Uterus (tissue), 4 donors: ENCODE results near the gene MS4A18. TPM values are rescaled to one million over a fixed set of nuclear protein-coding genes. Genes with fewer than 3 reads are reported as not detected.

Experiments
- DNase-seq, 2 donors: peaks; one replicate each; pipeline ENCODE4 v3.0.0-alpha.2; 2019 to 2020
- H3K27ac ChIP-seq, 2 donors: fragments of 200-600 bp; sonication (generic); 1 replicate in 1 of 2; 2 replicates in 1 of 2; pipeline ENCODE4 v1.5.1; 2016 to 2018
- H3K27me3 ChIP-seq, 2 donors: fragments of 200-600 bp; sonication (generic); one replicate each; pipeline ENCODE4 v1.5.1; 2018 to 2019; ENCODE audit warnings: control low read depth in 1 of 2
- H3K36me3 ChIP-seq, 2 donors: fragments of 200-600 bp; sonication (generic); one replicate each; pipeline ENCODE4 v1.5.1; 2019; ENCODE audit warnings: control low read depth in 1 of 2
- H3K4me1 ChIP-seq, 2 donors: fragments of 200-600 bp; sonication (generic); one replicate each; pipeline ENCODE4 v1.5.1; 2018 to 2019; ENCODE audit warnings: control low read depth in 1 of 2
- H3K4me3 ChIP-seq, 2 donors: fragments of 200-600 bp; sonication (generic); 1 replicate in 1 of 2; 2 replicates in 1 of 2; pipeline ENCODE4 v1.5.1; 2018 to 2019; ENCODE audit warnings: mild to moderate bottlenecking in 1 of 2
- H3K9me3 ChIP-seq, 2 donors: fragments of 200-600 bp; sonication (generic); one replicate each; pipeline ENCODE4 v1.5.1; 2019; ENCODE audit warnings: control low read depth in 1 of 2
- POLR2A ChIP-seq, 2 donors: fragments of 450-650 bp; IDR thresholded peaks; one replicate each; pipeline ENCODE4 v1.6.1; 2016; ENCODE audit warnings: antibody characterized with exemption in 2 of 2, mild to moderate bottlenecking in 1 of 2, moderate library complexity in 1 of 2
- intact Hi-C: fragments of 100-400 bp; cut with DNase I; formaldehyde crosslinking; loops from one replicate; pipeline ENCODE4 v1.15.1; 2023; ENCODE audit warnings: low total_unique reads
- total RNA-seq, 4 donors: library from RNA; depleted of rRNA in 3 of 4; stranded (reverse); fragments of >200 nt in 3 of 4; gene quantifications; one replicate each; pipeline versions ENCODE4 v1.1.0 to v1.2.4, GENCODE V29; 2014 to 2023
- TF ChIP-seq, protein P1 (sequence below), 4 experiments: fragments of 200-600 bp in 2 of 4; fragments of 450-650 bp in 2 of 4; sonication (generic) in 2 of 4; IDR thresholded peaks; one replicate each; pipeline ENCODE4 v1.5.1; 2016 to 2019; ENCODE audit warnings: antibody characterized with exemption in 4 of 4, mild to moderate bottlenecking in 2 of 4, moderate library complexity in 1 of 4
- donor health status: DM: yes; HTN: yes; CAD: no.

The MS4A18 gene
- total RNA-seq, 4 donors from 2014 or later: not detected

DNA sequence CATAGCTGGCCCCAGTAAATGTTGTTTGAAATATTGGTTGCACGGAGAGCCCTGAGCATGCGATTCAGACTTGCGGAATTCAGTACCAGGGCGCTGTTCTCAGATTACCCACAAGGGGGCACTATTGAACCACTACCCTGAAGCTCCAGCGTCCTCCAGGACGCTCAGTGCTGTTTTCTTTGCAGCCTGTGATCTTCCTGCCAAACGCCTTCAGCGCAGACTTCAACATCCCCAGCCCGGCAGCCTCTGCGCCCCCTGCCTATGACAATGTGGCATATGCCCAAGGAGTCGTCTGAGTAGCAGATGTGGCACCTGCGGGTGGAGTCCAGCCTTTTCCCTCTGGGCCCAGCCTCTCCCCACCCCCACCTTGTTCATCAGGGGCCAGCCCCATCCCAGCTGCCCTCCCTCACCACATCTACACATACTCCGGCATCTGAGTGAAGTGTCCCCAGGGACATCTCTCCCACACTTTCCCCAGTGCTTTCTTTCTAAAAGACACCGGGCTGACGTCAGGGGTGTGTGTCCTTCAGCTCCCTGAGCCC, 51.0 kb downstream of the MS4A18 start:
- peak; percentile 81 to 86 for DNase-seq
- no peak overlapping the region for H3K4me3 ChIP-seq
- no peaks in the 10 kb centered on the region for H3K4me1 ChIP-seq
- no peak for TF ChIP-seq POLR2A (IDR thresholded peaks at IDR 0.05)
- TF ChIP-seq, protein P1, sequence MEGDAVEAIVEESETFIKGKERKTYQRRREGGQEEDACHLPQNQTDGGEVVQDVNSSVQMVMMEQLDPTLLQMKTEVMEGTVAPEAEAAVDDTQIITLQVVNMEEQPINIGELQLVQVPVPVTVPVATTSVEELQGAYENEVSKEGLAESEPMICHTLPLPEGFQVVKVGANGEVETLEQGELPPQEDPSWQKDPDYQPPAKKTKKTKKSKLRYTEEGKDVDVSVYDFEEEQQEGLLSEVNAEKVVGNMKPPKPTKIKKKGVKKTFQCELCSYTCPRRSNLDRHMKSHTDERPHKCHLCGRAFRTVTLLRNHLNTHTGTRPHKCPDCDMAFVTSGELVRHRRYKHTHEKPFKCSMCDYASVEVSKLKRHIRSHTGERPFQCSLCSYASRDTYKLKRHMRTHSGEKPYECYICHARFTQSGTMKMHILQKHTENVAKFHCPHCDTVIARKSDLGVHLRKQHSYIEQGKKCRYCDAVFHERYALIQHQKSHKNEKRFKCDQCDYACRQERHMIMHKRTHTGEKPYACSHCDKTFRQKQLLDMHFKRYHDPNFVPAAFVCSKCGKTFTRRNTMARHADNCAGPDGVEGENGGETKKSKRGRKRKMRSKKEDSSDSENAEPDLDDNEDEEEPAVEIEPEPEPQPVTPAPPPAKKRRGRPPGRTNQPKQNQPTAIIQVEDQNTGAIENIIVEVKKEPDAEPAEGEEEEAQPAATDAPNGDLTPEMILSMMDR (IDR thresholded peaks at IDR 0.05): peak; percentile 75 to 83 (median 78)
- intact Hi-C loops: no loop called here
- H3K36me3 ChIP-seq: no peaks in the 10 kb centered on the region
- H3K27me3 ChIP-seq: no peaks in the 10 kb centered on the region
- no peak overlapping the region for H3K27ac ChIP-seq
- no peaks in the 10 kb centered on the region for H3K9me3 ChIP-seq

DNA sequence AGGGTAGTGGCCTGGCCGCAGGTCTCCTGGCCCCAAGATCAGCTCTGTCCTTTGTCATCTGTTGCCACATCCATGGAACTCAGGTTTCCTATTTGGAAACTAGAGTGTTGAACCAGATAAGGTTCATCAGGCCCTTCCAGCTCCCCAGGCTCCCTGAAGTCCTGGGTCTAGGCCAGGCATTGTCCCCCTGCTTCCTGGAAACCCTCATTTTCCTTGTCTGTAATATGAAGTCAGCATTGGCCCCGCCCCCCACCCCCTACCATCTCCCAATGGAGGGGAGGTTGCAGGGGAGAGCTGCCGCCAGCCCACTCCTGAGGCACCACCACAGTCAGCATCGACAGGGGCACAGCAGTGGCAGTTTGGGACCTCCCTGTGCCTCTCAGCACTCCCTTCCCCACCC, 51.6 kb downstream of the MS4A18 start:
- intact Hi-C loops: no loop called here
- no peaks in the 10 kb centered on the region for H3K4me1 ChIP-seq
- H3K27ac ChIP-seq: no peak overlapping the region
- DNase-seq: no peak
- no peak overlapping the region for H3K4me3 ChIP-seq
- H3K36me3 ChIP-seq: no peaks in the 10 kb centered on the region
- no peaks in the 10 kb centered on the region for H3K27me3 ChIP-seq
- no peak for TF ChIP-seq POLR2A (IDR thresholded peaks at IDR 0.05)
- TF ChIP-seq, protein P1 (IDR thresholded peaks at IDR 0.05): no peak
- H3K9me3 ChIP-seq: no peaks in the 10 kb centered on the region

DNA sequence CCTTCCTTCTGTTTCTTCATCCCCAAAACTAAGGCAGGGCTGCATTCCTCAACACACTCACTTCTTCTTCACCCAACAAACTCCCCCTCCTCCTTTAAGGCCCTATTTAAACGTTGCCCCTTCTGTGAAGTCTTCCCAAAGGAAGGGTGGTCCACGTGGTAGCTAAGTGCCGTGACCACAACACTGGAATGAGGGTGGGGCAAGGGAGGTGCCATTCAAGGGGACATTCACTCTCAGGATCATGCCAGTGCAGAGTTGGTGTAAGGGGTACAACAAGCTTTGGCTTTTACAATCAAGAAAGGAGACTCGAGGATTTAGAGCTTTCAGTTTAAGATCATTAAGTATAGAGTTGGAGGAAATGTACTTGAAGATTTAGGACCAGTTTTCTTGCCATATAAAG, 52.6 kb downstream of the MS4A18 start:
- no peaks in the 10 kb centered on the region for H3K27me3 ChIP-seq
- TF ChIP-seq, protein P1 (IDR thresholded peaks at IDR 0.05): no peak
- TF ChIP-seq POLR2A (IDR thresholded peaks at IDR 0.05): no peak
- H3K36me3 ChIP-seq: no peaks in the 10 kb centered on the region
- intact Hi-C loops: no loop called here
- H3K9me3 ChIP-seq: no peaks in the 10 kb centered on the region
- DNase-seq: no peak
- H3K27ac ChIP-seq: no peak overlapping the region
- no peak overlapping the region for H3K4me3 ChIP-seq
- no peaks in the 10 kb centered on the region for H3K4me1 ChIP-seq

DNA sequence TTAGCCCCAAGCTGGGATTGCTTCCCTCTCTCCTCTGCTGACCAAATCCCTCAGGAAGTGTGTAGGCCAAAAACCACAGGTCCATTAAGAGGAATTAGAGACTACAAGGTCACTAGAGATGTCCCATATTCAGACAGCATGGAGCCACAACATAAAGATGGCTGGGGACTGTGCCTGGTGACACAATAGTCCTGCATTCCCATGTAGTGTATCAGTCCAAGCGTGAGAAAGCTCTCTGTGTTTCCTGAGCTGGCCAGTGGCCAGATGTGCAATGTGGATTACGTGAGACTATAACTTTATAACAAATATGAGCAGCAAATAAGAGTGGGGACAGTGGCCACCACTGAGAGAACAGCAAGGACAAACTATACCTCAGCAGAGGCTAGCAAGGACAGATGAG, 53.1 kb downstream of the MS4A18 start:
- TF ChIP-seq POLR2A (IDR thresholded peaks at IDR 0.05): no peak
- TF ChIP-seq, protein P1 (IDR thresholded peaks at IDR 0.05): no peak
- intact Hi-C loops: no loop called here
- Histone ChIP-seq H3K27ac (no peak overlapping the region), H3K36me3 (no peaks in the 10 kb centered on the region), H3K27me3 (no peaks in the 10 kb centered on the region), H3K9me3 (no peaks in the 10 kb centered on the region), H3K4me3 (no peak overlapping the region), H3K4me1 (no peaks in the 10 kb centered on the region)
- DNase-seq: peak in 1 of 2 donors; percentile 23

DNA sequence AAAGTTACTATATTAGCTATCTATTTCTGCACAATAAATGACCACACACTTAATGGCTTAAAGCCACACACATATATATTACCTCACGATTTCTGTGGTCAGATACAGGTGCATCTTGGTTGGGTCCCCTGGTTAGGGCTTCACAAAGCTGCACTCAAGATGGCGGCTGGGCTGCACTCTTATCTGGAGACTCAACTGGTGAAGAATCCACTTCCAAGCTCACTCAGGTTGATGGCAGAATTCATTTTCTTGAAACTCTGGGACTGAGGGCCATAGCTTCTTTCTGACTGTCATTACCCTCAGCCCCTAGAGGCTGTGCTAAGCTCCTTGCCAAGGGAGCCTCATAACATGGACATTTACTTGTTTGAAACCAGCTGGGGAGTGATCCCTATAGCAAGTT, 55.5 kb downstream of the MS4A18 start:
- H3K4me3 ChIP-seq: no peak overlapping the region
- no peaks in the 10 kb centered on the region for H3K27me3 ChIP-seq
- DNase-seq: no peak
- no peaks in the 10 kb centered on the region for H3K4me1 ChIP-seq
- H3K27ac ChIP-seq: no peak overlapping the region
- H3K36me3 ChIP-seq: no peaks in the 10 kb centered on the region
- no peaks in the 10 kb centered on the region for H3K9me3 ChIP-seq
- intact Hi-C loops: no loop called here
- no peak for TF ChIP-seq POLR2A (IDR thresholded peaks at IDR 0.05)
- TF ChIP-seq, protein P1 (IDR thresholded peaks at IDR 0.05): no peak
